Left kidney (tissue), 2 donors: ENCODE measurements around the gene RASAL2. TPM values are rescaled to one million over a fixed set of nuclear protein-coding genes. Genes with fewer than 3 reads are reported as not detected.
"Not testable (repeated sequence)": the region's sequence is repeated elsewhere in the genome, so short reads cannot be mapped to it uniquely, and the experiment has no call there.

ENCODE experiments used
- DNase-seq: peaks from one replicate; pipeline ENCODE4 v3.0.0-alpha.2; 2013
- polyA plus RNA-seq: library from polyadenylated mRNA; unstranded; fragments of 120-200 nt; gene quantifications from one replicate; pipeline ENCODE4 v1.2.1, GENCODE V29; 2013; ENCODE audit not compliant: insufficient read length

RASAL2 gene
- polyA plus RNA-seq, 1 donor, result 22.1 TPM

DNA sequence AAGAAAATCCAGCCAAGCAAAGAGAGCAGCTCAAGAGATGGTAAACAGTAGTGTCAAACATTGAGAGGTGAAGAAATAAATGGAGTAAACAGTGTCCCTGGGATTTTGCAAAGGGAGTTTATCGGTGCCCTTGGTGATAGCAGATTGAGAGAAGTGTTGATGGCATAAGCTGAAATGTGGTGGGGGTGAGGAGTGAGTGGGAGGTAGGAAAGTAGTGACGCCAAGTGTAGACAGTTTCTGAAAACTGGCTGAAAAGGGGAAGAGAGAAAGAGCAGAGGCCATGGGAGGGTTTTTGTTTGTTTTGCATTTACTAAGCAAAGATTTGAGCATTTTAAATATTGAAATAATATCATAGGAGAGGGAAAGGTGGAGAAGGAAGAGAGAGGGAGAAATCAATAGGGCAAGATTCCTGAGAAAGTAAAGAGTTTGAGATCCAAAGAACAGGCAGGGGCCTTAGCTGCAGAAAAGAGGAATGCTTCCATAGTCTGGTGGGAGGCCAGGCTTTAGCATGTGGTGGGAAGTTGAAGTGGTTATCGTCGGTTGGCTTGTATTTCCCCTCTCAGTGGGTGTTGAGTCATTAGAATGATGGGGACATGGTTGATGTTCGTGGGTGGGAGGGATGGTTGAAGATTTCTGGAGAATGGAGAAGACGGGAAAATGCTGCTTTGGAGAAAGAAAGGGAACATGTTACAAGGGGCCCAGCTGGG is 26.8 kb upstream of the RASAL2 start:
- no peak for DNase-seq

DNA sequence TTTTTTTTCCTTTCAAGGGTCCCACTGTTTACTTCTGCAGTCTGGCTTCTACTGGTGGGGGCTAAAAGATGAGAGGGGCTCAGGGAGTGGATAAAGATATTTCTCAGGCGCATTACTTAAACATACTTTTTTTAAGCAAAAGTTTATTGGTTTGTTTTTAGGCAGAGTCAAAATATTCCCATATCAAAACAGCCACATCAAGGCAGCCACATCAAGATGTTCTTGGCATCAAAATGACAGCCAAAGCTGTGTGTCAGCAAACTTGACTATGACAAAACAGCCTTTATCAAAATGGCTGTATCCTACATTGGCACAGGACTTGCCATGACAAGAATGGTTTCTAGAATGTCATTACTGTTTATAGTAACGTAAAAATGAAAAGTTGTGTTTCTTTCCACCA is 22.1 kb upstream of the RASAL2 start:
- DNase-seq, result no peak

DNA sequence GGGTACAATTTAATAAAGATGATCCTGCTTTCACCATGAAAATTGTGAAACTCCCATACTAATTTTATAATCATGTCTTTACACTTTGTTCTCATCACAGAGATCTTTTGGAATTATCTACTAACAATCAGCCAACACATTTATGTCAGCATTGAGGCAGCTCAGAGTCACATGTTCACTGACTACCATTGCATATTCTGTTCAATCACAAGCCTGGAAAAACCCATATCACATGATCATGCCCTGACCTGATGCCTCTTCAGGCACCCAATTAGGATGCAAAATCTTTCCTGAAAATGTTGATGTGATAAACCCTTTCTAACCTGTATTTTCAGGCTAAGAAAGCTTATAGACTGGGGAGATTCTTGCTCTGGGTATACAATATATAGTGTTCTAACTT is 21.6 kb upstream of the RASAL2 start:
- no peak for DNase-seq

DNA sequence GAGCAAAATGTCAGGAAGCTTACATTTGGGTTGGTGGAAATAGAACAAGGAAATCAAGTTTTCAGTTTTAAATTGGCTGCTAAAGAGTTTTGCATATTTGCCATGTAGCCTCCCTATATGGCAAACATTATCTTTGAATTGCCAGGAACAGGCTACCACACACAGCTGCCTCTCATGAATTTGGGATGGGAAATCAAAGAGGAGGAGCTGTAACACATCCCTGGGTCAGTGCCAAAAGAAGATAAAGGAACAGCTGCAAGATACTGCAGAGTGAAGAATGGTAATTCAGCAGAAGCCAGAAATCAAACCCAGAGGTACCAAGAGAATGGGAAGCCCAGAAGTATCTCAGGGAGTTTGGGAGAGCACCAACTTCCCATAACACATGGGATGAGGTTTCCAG is 18.6 kb upstream of the RASAL2 start:
- no peak for DNase-seq

DNA sequence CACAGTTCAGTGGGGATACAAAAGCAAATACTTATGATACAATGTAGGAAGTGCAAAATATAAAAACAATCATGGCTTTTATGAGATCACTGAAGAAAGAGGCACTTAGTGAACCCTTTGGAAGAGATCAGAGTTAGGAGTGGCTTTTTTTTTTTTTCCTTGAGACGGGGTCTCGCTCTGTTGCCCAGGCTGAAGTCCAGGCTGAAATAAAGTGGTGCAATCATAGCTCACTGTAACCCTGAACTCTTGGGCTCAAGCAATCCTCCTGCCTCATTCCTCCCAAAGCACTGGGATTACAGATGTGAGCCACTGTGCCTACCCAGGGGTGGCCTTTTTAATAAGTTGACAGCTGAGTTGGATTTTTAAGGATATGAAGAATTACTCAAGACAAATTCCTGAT is 17.3 kb upstream of the RASAL2 start:
- no peak for DNase-seq

DNA sequence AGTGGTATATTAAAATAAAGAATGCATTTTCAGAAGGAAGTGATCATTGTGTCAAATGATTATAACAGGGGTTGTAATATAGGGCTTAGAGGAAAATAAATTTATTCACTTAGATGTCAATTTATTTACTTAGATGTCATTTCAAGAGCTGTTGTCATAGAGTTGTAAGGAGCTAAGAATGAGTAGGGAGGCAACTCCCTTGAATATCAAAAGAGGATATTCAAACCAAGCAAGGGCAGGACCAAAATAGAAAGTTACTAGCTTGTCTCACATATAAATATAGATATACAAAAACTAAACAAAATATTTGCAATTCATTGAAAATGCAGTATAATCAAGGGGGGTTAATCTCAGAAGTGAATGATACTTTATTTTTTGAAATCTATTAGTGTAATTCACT is 16.0 kb upstream of the RASAL2 start:
- no peak for DNase-seq

DNA sequence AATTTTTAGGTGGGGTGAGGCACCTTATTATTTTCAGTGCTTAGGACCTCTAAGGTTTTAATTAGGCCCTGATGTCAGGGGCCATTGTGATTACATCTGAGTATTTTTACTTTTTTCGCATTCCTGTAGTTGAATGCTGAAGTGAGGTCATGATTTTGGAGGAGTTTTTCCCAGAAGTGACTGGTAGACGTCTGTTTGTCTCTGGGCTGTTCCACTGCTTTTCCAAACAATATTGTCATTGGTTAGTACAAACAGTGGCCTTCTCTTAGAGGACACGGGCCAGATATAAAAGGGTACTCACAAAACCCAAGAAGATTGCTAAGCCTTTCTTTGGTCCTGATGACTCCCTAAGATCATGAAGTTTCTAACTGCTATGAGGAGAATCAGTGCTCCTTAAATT is 7.6 kb upstream of the RASAL2 start:
- DNase-seq, result no peak

DNA sequence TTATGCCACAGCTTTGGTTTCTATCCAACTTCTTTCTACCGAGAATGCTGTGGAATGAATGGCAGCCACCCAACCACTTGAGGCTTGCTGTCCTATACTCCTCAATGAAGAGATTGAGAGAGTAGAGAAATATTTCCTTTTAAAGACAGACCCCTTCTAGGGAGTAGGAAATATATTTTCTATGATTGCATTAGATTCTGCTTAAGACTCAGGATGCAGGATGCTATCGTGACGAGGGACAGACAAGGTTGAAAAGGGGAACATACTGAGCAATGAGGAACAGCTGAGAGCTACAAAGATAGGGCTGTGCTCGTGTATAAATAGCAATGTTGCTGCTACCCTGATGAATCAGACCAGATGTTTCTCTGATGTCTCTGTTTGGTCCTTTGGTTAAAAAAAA is 7.1 kb upstream of the RASAL2 start:
- no peak for DNase-seq

DNA sequence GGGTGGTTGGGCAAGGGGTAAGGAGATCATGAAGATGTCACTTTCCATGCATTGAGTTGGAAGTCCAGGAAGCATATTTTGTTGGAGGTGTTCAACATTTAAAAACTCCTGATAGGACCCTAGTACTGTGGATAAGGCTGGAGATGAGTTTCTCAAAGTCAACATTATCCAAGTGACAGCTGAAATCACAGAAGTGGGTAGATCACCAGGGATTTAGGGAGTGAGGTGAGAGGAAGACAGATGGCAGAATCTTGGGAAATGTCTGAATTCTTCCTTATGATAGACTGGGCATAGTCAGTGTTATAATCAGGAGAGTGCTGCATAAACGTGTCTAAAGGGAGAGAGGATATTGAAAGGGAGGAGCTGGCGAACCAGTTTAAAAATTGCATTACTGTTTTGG is 5.3 kb upstream of the RASAL2 start:
- no peak for DNase-seq

DNA sequence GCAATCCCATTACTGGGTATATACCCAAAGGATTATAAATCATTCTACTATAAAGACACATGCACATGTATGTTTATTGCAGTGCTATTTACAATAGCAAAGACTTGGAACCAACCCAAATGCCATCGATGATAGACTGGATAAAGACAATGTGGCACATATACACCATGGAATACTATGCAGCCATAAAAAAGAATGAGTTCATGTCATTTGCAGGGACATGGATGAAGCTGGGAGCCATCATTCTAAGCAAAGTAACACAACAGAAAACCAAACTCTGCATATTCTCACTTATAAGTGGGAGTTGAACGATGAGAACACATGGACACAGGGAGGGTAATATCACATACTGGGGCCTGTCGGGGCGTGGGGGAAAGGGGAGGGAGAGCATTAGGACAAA is 2.5 kb upstream of the RASAL2 start:
- DNase-seq, result not testable (repeated sequence)

DNA sequence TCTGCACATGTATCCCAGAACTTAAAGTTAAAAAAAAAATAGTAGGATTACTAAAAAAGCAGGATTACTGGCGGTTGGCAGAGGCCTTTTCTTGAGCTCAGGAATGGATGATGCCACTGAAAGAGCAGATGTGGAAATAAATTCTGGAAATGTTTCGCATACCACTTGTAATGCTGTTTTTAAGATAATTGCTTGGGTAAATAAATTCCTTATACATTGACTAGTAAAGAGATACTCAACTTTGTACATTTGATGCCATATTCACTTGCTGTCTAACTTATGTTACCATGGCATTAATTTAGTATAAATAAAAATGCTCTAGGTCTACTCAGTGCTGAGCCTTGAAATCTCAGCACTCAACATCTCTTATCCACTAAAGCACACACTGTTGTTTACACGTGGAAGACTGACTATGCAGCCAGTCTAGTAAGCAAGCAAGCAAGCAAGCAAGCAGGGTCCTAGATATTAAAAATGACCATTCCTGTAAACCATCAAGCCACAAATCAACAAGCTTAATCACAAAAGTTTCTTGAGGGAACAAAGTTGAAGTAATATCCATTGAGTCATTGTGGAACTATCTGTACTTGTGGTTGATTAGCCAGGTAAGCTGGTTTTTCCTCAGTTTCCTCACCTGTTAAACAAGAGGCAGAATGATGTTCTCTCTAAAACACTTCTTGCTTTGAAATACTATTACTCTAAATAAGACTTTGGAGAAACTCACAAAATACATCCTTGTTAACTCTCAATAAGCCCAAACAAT is 1.7 kb upstream of the RASAL2 start:
- no peak for DNase-seq

DNA sequence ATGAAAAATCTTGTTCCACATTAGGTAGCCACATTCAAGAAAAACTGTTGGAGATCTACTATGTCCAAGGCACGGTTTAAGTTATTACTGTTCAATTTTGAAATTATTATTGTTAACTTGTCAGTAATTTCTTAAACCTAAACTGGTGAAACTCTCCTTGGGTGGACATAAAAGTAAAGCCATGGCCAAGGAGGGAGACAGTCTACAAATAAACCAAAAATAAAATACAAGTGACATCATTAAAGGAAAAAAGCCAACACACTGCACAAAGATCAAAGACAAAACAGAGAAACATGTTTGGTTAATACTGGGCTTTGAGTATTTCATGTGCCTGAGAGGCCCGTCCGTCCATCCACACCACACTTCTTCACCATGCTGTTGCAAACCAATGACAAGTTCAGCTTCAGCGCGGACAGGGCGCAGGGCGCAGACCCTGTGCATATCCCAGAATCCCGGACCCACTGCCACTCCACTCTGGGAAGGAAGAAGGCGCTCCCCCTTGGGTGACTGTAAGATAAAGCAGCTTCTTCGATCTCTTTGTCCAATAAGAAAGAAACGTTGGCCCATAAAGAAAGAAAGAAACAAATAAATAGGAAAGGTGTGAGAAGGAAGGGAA is 918 bp upstream of the RASAL2 start:
- DNase-seq, result no peak

DNA sequence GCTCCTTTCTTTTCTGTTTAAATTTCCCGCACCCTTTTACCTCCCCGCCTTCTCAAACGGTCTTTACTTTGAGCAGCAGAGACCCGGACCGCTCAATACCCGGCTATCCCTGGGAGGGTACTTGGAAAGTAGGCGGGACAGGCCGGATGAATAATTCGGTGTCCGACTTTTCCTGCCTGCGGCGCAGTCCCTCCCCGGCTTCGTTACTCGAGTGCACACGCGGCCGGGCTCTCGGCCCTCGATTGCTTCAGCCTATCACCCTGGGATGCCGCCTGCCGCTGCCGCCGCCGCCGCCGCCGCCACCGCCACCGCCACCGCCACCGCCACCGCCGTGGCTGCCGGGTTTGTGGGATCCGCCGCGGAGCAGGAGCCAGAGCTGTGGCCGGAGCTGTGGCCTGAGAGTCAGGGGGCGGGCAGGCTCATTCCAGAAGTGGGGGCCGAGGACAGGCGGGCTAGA is 382 bp upstream of the RASAL2 start:
- peak; percentile 96 for DNase-seq

DNA sequence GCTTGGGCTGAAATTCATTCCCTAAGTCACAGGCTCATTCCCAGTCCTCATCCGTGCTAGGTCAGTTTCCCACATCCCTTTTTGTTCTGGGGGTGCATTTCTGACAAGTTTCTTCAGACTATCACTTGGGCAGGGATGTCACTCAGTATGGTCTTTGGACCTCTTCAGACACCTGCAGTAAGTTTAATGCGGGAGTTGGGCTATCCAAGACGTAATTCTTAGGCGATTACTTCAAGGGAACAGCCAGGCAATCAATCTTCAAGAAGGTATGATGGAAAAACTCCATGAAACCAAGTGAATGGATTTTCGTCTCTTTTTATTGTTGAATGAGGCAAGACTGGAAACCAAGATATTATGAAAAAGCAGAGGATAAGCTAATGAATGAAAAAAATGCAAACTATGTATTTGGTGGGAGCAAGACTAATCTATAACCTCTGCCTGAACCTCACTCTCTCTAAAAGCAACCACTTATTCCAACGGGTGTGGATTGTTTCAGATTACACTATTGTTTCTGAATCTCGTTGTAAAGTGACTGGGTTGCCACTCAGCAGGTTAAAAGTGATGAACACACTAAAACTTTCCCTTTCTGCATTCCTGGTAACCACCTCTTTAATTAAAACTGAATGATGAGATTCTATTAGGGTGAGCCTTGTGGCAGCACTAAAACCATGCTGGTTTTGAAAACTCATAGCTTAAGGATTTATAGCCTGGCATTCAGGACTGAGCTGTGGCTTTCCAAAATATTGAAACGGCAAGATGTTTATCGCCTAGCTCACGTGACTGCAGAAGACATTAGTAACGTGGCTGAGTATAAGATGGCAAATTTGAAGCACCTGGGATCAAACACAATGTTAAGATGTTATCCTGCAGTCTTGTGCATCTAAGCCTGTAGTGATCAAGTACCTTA is 1.1 kb downstream of the RASAL2 start:
- DNase-seq, result peak; percentile 19

DNA sequence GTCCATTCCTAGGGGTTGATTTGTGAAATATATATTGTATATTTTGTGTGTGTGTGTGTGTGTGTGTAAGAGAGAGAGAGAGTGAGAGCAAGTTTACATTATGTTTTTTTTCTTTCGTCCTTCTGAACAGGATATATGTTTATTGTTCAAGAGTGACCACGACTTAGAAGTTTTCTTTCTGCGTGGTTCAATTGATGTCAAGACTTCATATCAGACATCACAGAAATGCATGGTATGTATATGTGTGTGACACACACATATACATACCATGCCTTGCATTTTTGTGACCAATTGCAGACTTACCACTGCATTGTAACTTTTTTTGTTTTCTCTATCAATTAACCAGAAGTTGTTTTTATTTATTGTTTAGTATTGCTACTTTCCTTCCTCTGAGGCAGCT is 2.5 kb downstream of the RASAL2 start:
- DNase-seq, result no peak

DNA sequence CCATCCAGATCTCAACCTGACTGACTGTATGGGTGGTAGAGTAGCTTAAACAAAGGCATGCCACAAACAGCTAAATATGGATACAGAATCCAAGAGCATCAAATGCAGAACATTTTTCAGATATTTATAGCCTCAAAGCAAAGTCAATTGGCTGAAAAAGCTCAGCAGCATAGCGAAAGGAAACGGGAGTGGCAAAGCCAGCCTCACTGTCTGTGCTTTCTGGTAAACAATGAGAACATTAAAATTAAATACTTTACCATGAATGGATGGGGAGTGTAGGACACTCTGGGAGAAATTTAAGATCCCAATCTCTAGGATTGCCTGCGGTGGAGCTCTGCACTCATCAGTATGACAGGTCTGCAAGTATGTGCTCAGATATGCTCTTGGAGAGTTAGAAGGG is 4.4 kb downstream of the RASAL2 start:
- DNase-seq, result no peak

DNA sequence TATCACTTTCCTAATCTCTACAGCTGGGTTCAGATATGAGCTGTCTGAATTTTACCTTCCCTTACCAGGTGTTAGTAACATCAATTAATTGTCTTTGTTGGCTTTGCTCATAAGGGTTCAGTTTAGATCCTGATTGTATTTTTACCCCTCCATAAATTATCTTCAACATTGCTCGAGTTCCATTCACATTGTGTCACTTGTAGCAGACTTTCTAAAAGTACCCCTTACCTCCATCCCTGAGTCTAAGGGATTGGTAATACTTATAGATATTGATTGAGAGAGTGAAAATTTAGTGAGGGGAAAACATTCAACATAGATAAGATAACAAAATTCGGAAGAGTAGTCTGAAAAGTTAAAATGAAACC is 7.3 kb downstream of the RASAL2 start:
- no peak for DNase-seq

DNA sequence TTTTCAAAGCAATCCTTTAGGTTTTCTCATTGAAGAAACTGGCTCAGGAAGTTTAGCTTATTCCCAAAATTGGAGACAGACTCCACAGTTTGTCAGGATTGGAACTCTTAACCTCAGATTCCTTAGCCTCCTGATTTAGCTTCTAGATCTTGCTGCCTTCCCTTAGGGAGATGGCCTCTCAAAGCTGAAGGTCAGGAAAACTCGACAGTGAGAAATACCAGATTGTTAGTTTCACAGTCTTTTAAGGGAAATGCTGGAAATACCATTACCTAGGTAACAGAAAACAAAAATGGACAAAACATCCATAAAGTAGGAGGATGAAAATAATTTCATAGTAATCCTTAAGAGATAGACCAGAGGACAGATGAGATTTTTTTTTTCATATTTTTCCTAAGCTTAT is 7.8 kb downstream of the RASAL2 start:
- peak; percentile 24 for DNase-seq

DNA sequence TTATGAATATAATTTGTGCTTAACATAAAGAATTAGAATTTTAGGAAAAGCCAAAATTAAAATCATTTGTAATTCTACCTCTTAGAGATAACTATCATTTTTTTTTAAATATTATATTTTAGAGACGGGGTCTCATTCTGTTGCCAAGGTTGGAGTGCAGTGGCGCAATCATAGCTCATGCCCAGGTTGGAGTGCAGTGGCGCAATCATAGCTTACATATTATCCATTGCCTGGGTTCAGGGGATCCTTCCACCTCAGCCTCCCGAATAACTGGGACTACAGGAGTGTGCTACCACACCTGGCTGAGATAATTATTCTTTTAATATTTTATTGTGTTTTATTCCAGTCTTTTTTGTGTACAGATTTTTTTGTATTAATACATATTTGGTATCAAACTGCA is 8.3 kb downstream of the RASAL2 start:
- no peak for DNase-seq

DNA sequence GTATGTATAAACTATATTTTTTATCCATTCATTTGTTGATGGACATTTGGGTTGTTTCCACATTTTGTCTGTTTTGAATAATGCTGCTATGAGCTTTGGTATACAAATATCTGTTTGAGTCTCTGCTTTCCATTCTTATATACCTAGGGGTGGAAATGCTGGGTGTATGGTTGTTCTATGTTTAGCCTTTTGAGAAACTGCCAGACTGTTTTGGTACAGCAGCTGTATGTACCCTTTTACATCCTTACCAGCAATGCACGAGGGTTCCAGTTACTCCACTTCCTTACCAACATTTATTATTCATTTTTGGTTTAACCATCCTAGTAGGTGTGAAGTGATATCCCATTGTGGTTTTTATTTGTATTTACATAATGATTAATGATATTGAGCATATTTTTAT is 13.9 kb downstream of the RASAL2 start:
- DNase-seq, result no peak

DNA sequence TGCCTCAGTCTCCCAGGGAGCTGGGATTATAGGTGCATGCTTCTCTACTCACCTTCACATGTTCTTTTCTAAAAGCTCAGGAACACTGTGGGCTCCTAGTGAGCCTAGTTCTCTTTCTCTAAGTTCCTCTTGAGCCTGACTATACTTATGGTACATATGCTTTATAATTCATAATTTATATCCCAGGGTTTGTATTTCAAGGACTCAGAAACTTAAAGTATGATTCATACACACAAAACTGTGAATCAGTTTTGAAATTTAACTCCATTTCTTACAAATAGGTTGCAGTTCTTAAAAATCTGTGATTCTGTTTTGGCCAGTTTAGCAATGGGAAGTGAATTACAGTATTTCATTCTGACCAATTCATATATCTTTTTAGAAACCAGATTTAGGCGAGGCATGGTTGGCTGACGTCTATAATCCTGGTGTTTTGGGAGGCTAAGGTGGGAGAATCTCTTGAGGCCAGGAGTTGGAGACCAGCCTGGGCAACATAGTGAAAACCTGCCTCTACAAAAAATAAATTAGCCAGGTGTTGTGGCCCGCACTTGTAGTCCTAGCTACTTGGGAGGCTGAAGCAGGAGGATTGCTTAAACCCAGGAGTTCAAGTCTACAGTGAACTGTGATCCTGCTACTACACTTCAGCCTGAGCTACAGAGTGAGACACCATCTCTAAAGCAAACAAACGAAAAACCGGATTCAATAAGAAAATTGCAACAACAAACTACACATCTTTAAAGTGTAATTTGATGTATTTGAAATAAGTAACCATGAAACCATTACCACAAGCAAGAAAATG is 15.6 kb downstream of the RASAL2 start:
- DNase-seq, result no peak

DNA sequence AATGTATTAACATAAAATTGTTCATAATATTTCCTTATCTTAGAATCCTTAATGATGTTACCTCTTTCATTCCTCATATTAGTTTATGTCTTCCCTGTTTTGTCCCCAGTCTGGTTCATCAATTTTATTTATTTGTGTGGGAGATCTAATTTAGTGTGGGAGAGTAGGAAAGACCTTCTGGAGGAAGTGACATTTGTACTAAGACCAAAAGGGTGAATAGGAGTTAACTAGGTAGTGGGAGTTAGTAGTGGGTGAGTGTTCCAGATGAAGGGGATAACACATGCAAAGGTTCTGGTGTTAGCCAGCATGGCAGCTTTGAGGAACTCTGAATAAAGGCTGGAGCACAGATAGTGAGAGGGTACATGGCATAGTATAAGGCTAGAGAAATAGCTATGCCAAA is 21.4 kb downstream of the RASAL2 start:
- no peak for DNase-seq
